Endothelial cell of umbilical vein (primary cell): Measurements from ENCODE around the gene IER3IP1. TPM values are rescaled to one million over a fixed set of nuclear protein-coding genes. Genes with fewer than 3 reads are reported as not detected.

ENCODE experiments used
- BruUV-seq: library from RNA; stranded (reverse); fragments of 400-500 nt; replicated peaks from 2 replicates; lab custom pipeline; 2021; lab: Mats Ljungman, UMichigan
- CTCF ChIA-PET: fragments of 300-600, 350-600 bp; sonication (Branson Sonifier 250); formaldehyde crosslinking; loops from one replicate; lab custom pipeline; 2021; ENCODE audit warnings: antibody characterized with exemption, inconsistent platforms; lab: Charles Lee
- POLR2A ChIA-PET: fragments of 300-600, 350-600 bp; sonication (Branson Sonifier 250); formaldehyde crosslinking; loops from one replicate; lab custom pipeline; 2021; ENCODE audit warnings: antibody characterized with exemption, inconsistent platforms; lab: Charles Lee
- DNase-seq: peaks from one replicate; pipeline ENCODE4 v3.0.0-alpha.2; 2011; ENCODE audit warnings: low read depth, low spot score
- FAIRE-seq: peaks from 2 replicates; lab custom pipeline; 2011; peaks lifted over from hg19 to GRCh38; lab: Jason Lieb, UNC
- H2AFZ ChIP-seq: 2 replicates; pipeline ENCODE4 v1.6.0; 2012; ENCODE audit warnings: low read depth, low read length, control low read depth, inconsistent platforms
- H3K27ac ChIP-seq: 2 replicates; pipeline ENCODE4 v1.5.1; 2011; ENCODE audit warnings: low read depth, mild to moderate bottlenecking, control low read depth, low read length, moderate library complexity; ENCODE audit not compliant: insufficient read depth
- H3K27me3 ChIP-seq, 2 experiments: 2 replicates each; pipeline versions ENCODE4 v1.6.0 to v1.6.1; 2011; ENCODE audit warnings: low read length in 2 of 2, mixed read lengths in 1 of 2; ENCODE audit not compliant: control insufficient read depth in 2 of 2, insufficient read depth in 2 of 2
- H3K36me3 ChIP-seq, 2 experiments: 2 replicates in 1 of 2; 3 replicates in 1 of 2; pipeline ENCODE4 v1.5.1; 2011; ENCODE audit warnings: low read length in 2 of 2, mild to moderate bottlenecking in 1 of 2, moderate library complexity in 1 of 2; ENCODE audit not compliant: control insufficient read depth in 2 of 2, insufficient read depth in 2 of 2; ENCODE audit errors: extremely low read depth in 1 of 2
- H3K4me1 ChIP-seq: 3 replicates; pipeline ENCODE4 v1.5.1; 2011; ENCODE audit warnings: mild to moderate bottlenecking, low read length; ENCODE audit not compliant: control insufficient read depth, insufficient read depth; ENCODE audit errors: extremely low read depth
- H3K4me2 ChIP-seq: 2 replicates; pipeline ENCODE4 v1.6.1; 2011; ENCODE audit warnings: low read length, control low read depth, mixed read lengths; ENCODE audit not compliant: insufficient read depth
- H3K4me3 ChIP-seq, 3 experiments: fragments of 200-600 bp in 1 of 3; sonication (generic), shearing (Covaris generic) in 1 of 3; replicated peaks in 1 of 3; 2 replicates each; pipeline ENCODE4 v1.5.1; 2011 to 2016; ENCODE audit warnings: control low read depth in 3 of 3, low read length in 3 of 3, mild to moderate bottlenecking in 2 of 3, inconsistent platforms in 1 of 3, low read depth in 1 of 3, moderate library complexity in 1 of 3; ENCODE audit not compliant: insufficient read depth in 1 of 3
- H3K79me2 ChIP-seq: 2 replicates; pipeline ENCODE4 v1.6.0; 2012; ENCODE audit warnings: low read length, inconsistent platforms; ENCODE audit not compliant: control insufficient read depth, insufficient read depth
- H3K9ac ChIP-seq: replicated peaks from 2 replicates; pipeline ENCODE3; 2011; ENCODE audit warnings: low read length, control low read depth; ENCODE audit not compliant: insufficient read depth; ENCODE audit errors: extremely low read depth
- H3K9me1 ChIP-seq: replicated peaks from 3 replicates; pipeline ENCODE4 v1.6.0; 2011; ENCODE audit warnings: mild to moderate bottlenecking, low read length; ENCODE audit not compliant: control insufficient read depth, insufficient read depth; ENCODE audit errors: extremely low read depth
- H3K9me3 ChIP-seq: replicated peaks from 2 replicates; pipeline ENCODE4 v1.5.1; 2012; ENCODE audit warnings: low read length, inconsistent platforms; ENCODE audit not compliant: control insufficient read depth, insufficient read depth
- H4K20me1 ChIP-seq: replicated peaks from 2 replicates; pipeline ENCODE3; 2011; ENCODE audit warnings: mild to moderate bottlenecking, low read length; ENCODE audit not compliant: control insufficient read depth, insufficient read depth; ENCODE audit errors: extremely low read depth
- EZH2 ChIP-seq: IDR thresholded peaks from 2 replicates; pipeline ENCODE4 v1.6.1; 2012; ENCODE audit warnings: borderline replicate concordance, low read depth, mild to moderate bottlenecking, moderate library complexity, low read length, inconsistent platforms; ENCODE audit not compliant: severe bottlenecking
- FOS ChIP-seq: IDR thresholded peaks from 2 replicates; pipeline ENCODE4 v1.6.1; 2011; ENCODE audit warnings: mild to moderate bottlenecking, low read length, moderate library complexity, borderline replicate concordance; ENCODE audit not compliant: insufficient read depth
- JUN ChIP-seq: IDR thresholded peaks from 2 replicates; pipeline ENCODE4 v1.6.1; 2011; ENCODE audit warnings: borderline replicate concordance, low read depth; ENCODE audit not compliant: insufficient read length, insufficient read depth
- MAX ChIP-seq: IDR thresholded peaks from 2 replicates; pipeline ENCODE4 v1.6.1; 2011; ENCODE audit not compliant: insufficient read depth, insufficient read length
- POLR2A ChIP-seq: IDR thresholded peaks from 2 replicates; pipeline ENCODE4 v1.6.1; 2012; ENCODE audit warnings: low read depth, mild to moderate bottlenecking, control low read depth, low read length
- POLR2AphosphoS5 ChIP-seq: IDR thresholded peaks from 2 replicates; pipeline ENCODE4 v1.6.1; 2012; ENCODE audit warnings: low read depth, mild to moderate bottlenecking, control low read depth, low read length, moderate library complexity; ENCODE audit not compliant: insufficient read depth
- dilution Hi-C: fragments of 300-500 bp; cut with MboI; formaldehyde crosslinking; loops from one replicate; pipeline ENCODE4 v1.15.0; 2019; ENCODE audit warnings: low sequenced_read_pairs; ENCODE audit not compliant: extremely low pct_ligation_motif_present
- intact Hi-C: fragments of 100-400 bp; cut with micrococcal nuclease; formaldehyde crosslinking; loops from one replicate; pipeline ENCODE4 v1.10.0; 2022
- polyA plus RNA-seq, 4 experiments: library from polyadenylated mRNA; depleted of rRNA in 3 of 4; stranded (reverse) in 3 of 4; unstranded in 1 of 4; fragments of >200 nt; gene quantifications; 2 replicates each; pipeline versions ENCODE4 v1.2.1 to v1.2.3, GENCODE V29; 2011 to 2012; ENCODE audit warnings: missing spikeins in 1 of 4
- total RNA-seq: library from RNA; stranded (reverse); gene quantifications from 2 replicates; pipeline ENCODE4 v1.2.3, GENCODE V29; 2021
- TF ChIP-seq, protein P1 (sequence below), 2 donors: IDR thresholded peaks; 1 replicate in 1 of 2; 2 replicates in 1 of 2; pipeline ENCODE4 v1.5.1; 2011; ENCODE audit warnings: low read length in 2 of 2, mild to moderate bottlenecking in 2 of 2, moderate library complexity in 2 of 2, control low read depth in 1 of 2, inconsistent platforms in 1 of 2, low read depth in 1 of 2; ENCODE audit not compliant: insufficient read depth in 1 of 2; ENCODE audit errors: extremely low read depth in 1 of 2

IER3IP1 gene
- total and polyA plus RNA-seq, 2 donors (not counting 3 experiments of a cell fraction or from before 2014, with no cell fraction given): 9.6 to 14.2 TPM

DNA sequence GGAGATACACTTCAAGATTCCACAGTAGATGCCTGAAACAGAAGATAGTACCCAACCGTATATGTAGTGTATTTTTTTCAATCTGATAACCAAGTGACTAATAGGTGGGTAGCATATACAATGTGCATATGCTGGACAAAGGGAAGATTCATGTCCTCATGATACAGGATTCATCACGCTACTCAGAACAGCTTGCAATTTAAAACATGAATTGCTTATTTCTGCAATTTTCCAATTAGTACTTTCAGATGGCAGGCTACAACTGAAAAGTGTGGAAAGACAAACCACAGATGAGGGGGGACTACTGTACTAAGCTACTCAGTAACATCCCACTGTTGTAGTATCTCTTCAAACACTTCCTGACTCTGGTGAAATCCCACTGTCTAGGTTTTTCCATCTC lies 3.7 kb downstream of the IER3IP1 start:
- peaks cover 17% of the 10 kb centered on the region for H3K4me1 ChIP-seq
- dilution Hi-C loops (no loop called here), intact Hi-C loops (no loop called here)
- no peak overlapping the region for H3K4me2 ChIP-seq
- H3K9ac ChIP-seq: no peak overlapping the region
- H3K9me1 ChIP-seq: peaks cover 4% of the 10 kb centered on the region
- FAIRE-seq (no peak), DNase-seq (no peak)
- H3K79me2 ChIP-seq: peaks cover 83% of the 10 kb centered on the region
- H2AFZ ChIP-seq: no peak overlapping the region
- peaks cover 7% of the 10 kb centered on the region for H4K20me1 ChIP-seq
- H3K27me3 ChIP-seq: no peaks in the 10 kb centered on the region
- no peak overlapping the region for H3K27ac ChIP-seq
- POLR2A ChIA-PET: no interaction called here
- H3K36me3 ChIP-seq: no peaks in the 10 kb centered on the region
- H3K4me3 ChIP-seq: no peak overlapping the region
- TF ChIP-seq POLR2AphosphoS5 (no peak), FOS (no peak), MAX (no peak), JUN (no peak), POLR2A (no peak), EZH2 (no peak)
- TF ChIP-seq, protein P1, sequence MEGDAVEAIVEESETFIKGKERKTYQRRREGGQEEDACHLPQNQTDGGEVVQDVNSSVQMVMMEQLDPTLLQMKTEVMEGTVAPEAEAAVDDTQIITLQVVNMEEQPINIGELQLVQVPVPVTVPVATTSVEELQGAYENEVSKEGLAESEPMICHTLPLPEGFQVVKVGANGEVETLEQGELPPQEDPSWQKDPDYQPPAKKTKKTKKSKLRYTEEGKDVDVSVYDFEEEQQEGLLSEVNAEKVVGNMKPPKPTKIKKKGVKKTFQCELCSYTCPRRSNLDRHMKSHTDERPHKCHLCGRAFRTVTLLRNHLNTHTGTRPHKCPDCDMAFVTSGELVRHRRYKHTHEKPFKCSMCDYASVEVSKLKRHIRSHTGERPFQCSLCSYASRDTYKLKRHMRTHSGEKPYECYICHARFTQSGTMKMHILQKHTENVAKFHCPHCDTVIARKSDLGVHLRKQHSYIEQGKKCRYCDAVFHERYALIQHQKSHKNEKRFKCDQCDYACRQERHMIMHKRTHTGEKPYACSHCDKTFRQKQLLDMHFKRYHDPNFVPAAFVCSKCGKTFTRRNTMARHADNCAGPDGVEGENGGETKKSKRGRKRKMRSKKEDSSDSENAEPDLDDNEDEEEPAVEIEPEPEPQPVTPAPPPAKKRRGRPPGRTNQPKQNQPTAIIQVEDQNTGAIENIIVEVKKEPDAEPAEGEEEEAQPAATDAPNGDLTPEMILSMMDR (IDR thresholded peaks at IDR 0.05; ENCODE audit: extremely low read depth in 1 of 2, insufficient read depth in 1 of 2, low read depth in 1 of 2, low read length in 2 of 2): no peak
- no TSS peak for BruUV-seq
- no peaks in the 10 kb centered on the region for H3K9me3 ChIP-seq
- CTCF ChIA-PET: interaction anchor here (1.2 kb wide), 1 partner anchor 71 kb away, joined by 3 read pairs; no protein-coding TSS in a partner anchor
